CD4-positive, alpha-beta T cell treated with Interleukin-15 for 4 hours (primary cell): ENCODE measurements around the gene CAMTA1.

Experiments used
- DNase-seq: peaks from one replicate; pipeline ENCODE4 v3.0.0-alpha.2; 2020; ENCODE audit warnings: low spot score

CAMTA1 gene

GRCh38 chr1:7576946-7577657 is 791.8 kb downstream of the CAMTA1 start:
- DNase-seq: no peak

GRCh38 chr1:7578206-7578605 is 793.0 kb downstream of the CAMTA1 start:
- DNase-seq: no peak

- no peak for DNase-seq
These were observed 793.8 kb downstream of the CAMTA1 start for GRCh38 chr1:7579016-7579415.

DNA sequence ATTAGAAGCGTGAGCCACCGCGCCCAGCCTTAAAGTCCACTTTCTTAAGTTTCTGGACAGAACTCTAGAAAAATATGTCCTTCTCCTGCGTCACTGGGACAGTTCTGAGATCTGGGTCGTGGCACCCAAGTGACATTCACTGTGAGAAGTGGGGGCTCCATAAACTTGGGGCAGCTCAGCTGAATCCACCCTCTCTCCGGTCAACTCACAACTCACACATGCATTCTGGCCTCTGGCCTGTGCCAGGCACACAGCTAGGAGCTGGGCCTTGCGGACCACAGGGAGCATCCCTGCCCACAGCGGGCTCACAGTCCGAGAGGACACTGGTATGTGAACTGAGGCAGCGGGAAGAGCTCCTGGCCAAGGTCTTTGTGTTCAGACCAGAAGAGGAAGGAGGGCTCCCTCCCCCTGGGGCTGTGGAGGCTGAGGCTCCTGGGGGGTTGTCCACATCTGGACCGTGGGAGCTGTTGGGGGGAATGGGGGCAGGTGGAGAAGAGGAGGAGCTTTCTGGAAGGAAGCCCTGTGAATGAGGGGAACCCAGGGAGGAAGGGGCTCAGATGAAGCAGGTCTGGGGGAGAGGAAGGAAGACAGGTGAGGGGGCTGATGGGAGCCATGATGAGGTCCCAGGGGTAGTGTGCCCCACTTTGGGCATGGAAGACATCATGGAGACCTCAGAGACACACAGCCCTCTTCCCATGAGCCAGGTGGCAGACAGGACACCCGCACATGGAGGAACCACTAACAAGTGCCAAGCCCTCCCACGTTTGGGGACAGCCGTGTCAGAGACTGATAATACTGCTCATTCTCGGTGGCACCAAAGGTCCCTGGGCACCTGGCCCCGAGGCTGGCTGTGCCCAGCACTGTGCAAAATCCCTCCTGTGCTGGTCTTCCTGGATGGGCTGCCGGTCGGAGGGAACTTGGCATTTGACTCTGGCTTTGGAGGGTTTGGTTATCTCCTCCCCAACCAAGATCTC is 794.9 kb downstream of the CAMTA1 start:
- DNase-seq: no peak

GRCh38 chr1:7580923-7581753 is 795.9 kb downstream of the CAMTA1 start:
- DNase-seq: no peak

DNA sequence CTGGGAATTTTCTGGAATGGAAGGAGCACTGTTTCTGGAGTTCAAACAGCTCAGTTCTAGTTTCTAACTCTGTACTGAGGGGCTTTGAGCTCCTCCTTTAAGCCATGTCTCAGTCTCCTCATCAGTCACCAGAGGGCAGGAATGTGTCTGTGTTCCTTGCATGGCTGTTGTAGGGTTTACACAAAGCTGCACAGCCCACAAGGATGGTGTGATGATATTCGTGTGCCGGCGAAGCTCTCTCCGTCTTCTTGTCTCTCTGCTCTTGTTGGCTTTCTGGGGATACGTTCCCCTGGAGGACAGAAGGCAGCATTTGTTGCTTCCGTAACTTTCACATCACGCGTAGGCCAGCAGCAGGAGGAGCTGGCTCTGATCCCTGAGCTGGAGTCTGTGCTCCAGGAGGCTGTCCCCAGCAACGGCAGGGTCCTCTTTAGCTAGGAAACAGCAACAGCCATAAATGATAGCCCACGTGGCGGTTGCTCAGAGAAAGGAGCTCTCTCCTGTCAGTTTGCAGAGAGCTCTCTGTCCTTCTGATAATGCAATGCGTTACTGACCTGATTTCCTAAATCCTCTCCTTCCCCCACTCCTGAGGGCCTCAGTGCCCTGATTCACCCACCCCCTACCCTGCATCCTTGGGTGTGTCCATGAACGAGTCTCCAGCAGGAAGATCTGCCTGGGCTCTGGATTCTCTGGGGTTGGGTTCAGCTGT is 796.7 kb downstream of the CAMTA1 start:
- no peak for DNase-seq

DNA sequence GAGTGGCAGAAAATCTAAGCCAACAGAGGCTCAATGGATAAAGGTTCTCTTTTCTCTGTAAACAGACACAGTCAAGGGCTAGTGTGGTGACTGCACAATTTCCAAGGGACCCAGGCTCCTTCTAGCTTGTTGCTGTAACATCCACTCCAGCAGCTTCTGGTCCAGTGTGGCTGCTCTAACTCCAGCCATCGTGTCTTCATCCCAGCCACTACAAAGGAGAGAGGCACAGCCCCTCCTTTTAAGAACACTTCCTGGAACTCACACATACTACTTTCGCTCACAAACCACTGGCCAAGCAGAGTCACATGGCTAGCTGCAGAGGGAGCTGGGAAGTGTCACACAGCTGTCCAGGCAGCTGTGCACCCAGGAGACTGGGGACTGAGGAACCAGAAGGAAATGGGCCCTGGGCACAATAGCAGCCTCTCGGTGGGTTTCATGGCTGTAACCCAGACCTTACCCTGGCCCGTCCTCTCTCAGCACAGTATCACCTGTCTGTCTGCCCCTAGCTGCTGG is 797.3 kb downstream of the CAMTA1 start:
- no peak for DNase-seq

GRCh38 chr1:7583291-7584096 is 798.2 kb downstream of the CAMTA1 start:
- DNase-seq: no peak

- DNase-seq: no peak
These were observed 798.9 kb downstream of the CAMTA1 start for GRCh38 chr1:7584157-7584556.

DNA sequence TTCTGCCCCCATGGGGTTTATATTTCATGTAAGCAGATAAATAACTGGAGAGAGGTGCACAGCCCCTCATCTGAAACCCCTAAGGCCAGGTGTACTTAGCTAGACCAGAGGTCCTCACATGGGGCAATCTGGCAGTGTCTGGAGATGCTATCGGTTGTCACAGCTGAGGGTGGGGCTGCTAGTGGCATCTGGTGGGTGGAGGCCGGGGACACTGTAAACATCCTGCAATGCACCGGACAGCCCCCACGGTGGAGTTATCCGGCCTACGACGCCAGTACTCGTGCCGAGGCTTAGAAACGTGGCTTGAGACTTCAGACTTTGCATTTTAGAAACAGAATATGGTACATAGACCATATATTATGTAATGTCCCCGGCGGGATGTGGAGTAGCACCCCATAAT is 799.4 kb downstream of the CAMTA1 start:
- no peak for DNase-seq

DNA sequence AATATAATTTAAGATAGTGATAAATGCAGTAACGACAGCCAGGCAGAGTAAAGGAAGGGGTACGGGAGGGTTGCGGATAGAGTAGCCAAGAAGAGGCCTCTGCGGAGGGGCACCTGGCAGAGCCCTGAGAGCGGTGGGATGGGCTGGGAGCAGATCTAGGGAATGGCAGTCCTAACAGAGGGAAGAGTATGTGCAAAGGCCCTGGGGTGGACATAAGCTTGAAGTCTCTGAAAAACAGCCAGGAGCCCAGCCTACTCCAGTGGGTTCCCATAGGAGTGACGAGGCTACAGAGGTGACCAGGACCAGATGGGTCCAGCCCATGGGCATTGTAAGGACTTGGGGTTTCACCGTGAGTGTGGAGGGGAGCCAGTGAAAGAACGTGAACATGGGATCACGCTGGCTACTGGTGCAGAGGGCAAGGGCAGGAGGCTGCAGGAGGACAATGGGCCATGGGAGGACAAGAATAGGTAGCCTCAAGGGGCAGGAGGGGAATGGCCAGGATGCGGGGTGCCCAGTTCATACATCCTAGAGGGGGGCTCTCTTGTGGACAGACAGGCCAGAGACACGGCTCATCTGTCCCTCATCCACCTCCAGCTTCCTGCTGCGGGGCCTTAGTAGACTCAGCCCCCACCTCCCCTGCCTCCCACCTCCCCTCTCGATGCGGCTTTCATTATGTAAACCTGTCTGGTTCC is 800.1 kb downstream of the CAMTA1 start:
- DNase-seq: no peak

- no peak for DNase-seq
These were observed 801.0 kb downstream of the CAMTA1 start for GRCh38 chr1:7586031-7586941.

- DNase-seq: no peak
These were observed 802.0 kb downstream of the CAMTA1 start for GRCh38 chr1:7587108-7587772.

DNA sequence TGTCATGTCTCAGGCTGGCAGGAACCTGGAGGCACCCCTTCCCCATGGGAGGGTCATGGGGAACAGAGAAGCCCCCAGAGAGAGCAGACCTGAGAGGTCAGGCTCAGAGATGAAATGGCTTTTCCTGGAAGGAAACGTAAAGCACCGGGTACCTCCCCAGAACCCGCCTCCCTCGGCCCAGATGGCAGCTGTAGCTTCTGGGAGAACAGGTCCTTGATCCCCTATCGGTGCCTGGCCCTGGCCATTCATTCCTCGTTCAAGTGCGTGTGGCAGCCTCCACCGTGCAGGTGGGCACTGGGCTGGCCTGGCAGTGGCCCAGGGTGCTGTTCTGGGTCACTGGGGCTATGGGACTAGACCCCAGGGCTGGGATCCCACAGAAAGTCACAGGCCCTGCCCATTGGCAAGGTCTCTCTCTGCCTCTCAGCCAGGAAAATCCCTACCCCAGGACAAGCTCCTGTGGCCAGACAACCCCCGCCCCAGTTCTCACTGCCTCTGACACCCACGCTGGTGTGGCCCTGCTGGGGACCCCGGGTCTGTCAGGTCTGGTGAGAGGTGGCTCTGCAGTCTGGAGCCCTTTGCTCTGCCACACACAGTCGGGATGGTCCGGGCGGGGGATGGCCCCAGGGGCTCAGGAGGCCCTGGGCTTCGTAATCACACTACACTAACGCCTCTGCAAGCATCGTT is 802.7 kb downstream of the CAMTA1 start:
- DNase-seq: no peak

GRCh38 chr1:7588457-7588827 is 803.2 kb downstream of the CAMTA1 start:
- no peak for DNase-seq

- DNase-seq: no peak
These were observed 804.0 kb downstream of the CAMTA1 start for GRCh38 chr1:7589080-7589735.

- no peak for DNase-seq
These were observed 804.6 kb downstream of the CAMTA1 start for GRCh38 chr1:7589774-7590425.
